Measurements from ENCODE around the gene ITGA5. TPM values are rescaled to one million over a fixed set of nuclear protein-coding genes. Genes with fewer than 3 reads are reported as not detected.

Gene ITGA5
- total and polyA plus RNA-seq, 9 of the 15 experiments (the other 6 are each of a cell fraction or from before 2014, with no cell fraction given), result 9.1 to 82.1 (median 47.4) TPM

DNA sequence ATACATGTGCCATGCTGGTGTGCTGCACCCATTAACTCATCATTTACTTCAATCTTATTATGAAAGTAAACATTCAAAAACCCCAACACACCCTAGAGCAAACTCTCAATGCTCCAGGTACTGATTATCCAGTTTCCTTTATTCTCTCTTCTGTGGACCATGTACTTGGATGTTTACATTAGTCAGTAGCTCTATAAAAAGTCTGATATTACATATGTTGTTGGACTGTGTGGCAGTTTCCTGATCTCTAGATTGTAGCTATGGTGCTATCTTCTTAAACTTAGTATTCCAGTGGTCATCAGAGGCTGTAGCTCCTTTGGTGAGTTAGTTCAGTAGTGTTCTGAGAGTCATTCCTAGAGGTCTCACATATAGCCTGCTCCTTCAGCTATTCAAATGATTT, 25.1 kb upstream of the ITGA5 start:
- Histone ChIP-seq H3K79me2 (ENCODE audit: control insufficient read depth, insufficient read depth, low read length) (no peaks in the 10 kb centered on the region), H3K4me3 (no peak overlapping the region), H3K27me3 (ENCODE audit: control insufficient read depth in 2 of 2, insufficient read depth in 2 of 2, low read length in 2 of 2) (no peaks in the 10 kb centered on the region), H3K4me2 (ENCODE audit: insufficient read depth, low read length) (no peak overlapping the region), H3K27ac (ENCODE audit: extremely low read depth, low read depth, low read length) (no peak overlapping the region), H3K36me3 (ENCODE audit: control insufficient read depth, insufficient read depth, low read length) (no peaks in the 10 kb centered on the region), H4K20me1 (replicated peaks; ENCODE audit: control insufficient read depth, insufficient read depth, low read length) (no peaks in the 10 kb centered on the region), H3K9me1 (ENCODE audit: control insufficient read depth, insufficient read depth, low read length) (no peaks in the 10 kb centered on the region), H3K4me1 (replicated peaks in 1 of 2; ENCODE audit: control insufficient read depth in 2 of 2, insufficient read depth in 2 of 2, low read length in 2 of 2) (peaks cover 0 to 8% of the 10 kb centered on the region in 2 experiments; a peak in 3 of 5 replicates), H3K9me3 (replicated peaks; ENCODE audit: control insufficient read depth, insufficient read depth, low read depth, low read length) (no peaks in the 10 kb centered on the region), H3K9ac (ENCODE audit: insufficient read depth in 1 of 2, low read depth in 2 of 2, low read length in 2 of 2) (no peak overlapping the region), H2AFZ (ENCODE audit: low read depth, low read length) (no peak overlapping the region)
- no peak for ATAC-seq
- no peak for DNase-seq (ENCODE audit: extremely low read depth in 1 of 4, low spot score in 3 of 4)
- no TSS peak for BruUV-seq (replicated peaks)
- no peak for FAIRE-seq
- intact Hi-C loops (cut with micrococcal nuclease), result no loop called here
- TF ChIP-seq FOXJ2 (tag; IDR thresholded peaks at IDR 0.05) (peak; percentile 62; the same call in 1 of the 2 replicates), NCOR1 (IDR thresholded peaks at IDR 0.05) (no peak), RFX1 (IDR thresholded peaks at IDR 0.05) (peak; percentile 54; the same call in 1 of the 2 replicates)
- TF ChIP-seq, protein P1, sequence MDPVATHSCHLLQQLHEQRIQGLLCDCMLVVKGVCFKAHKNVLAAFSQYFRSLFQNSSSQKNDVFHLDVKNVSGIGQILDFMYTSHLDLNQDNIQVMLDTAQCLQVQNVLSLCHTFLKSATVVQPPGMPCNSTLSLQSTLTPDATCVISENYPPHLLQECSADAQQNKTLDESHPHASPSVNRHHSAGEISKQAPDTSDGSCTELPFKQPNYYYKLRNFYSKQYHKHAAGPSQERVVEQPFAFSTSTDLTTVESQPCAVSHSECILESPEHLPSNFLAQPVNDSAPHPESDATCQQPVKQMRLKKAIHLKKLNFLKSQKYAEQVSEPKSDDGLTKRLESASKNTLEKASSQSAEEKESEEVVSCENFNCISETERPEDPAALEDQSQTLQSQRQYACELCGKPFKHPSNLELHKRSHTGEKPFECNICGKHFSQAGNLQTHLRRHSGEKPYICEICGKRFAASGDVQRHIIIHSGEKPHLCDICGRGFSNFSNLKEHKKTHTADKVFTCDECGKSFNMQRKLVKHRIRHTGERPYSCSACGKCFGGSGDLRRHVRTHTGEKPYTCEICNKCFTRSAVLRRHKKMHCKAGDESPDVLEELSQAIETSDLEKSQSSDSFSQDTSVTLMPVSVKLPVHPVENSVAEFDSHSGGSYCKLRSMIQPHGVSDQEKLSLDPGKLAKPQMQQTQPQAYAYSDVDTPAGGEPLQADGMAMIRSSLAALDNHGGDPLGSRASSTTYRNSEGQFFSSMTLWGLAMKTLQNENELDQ (CRISPR knock-in tag; IDR thresholded peaks at IDR 0.05; ENCODE audit: borderline replicate concordance), result no peak
- ChIA-PET POLR2A (interaction anchor here (0.9 to 3.2 kb wide), 9 partner anchors 9 to 63 kb away, joined by 3 to 14 read pairs (median 4); no protein-coding TSS in a partner anchor), CTCF (ENCODE audit: low intra/inter-chr PET ratio) (no interaction called here)
- in situ Hi-C loops (cut with MboI), result loop anchor here (10.0 kb wide), 1 partner anchor 49 kb away; no protein-coding TSS in a partner anchor
